Activated T-helper 1 cell treated with anti-CD3 and anti-CD28 coated beads, Interleukin-2, amount 50 U/mL, for 16 hours (primary cell): Measurements from ENCODE around the gene SPRR5.

Experiments used
- DNase-seq, 2 donors: peaks; one replicate each; pipeline ENCODE4 v3.0.0-alpha.2; 2020; ENCODE audit warnings: low read depth in 1 of 2, low spot score in 1 of 2

The SPRR5 gene

GRCh38 chr1:152942161-152942560, 4.8 kb upstream of the SPRR5 start:
- DNase-seq, result no peak

GRCh38 chr1:152946248-152946647, 758 bp upstream of the SPRR5 start:
- DNase-seq, result no peak

- DNase-seq, result no peak
Measured at GRCh38 chr1:152951711-152952110, 4.7 kb downstream of the SPRR5 start.

GRCh38 chr1:152953761-152954160, 6.8 kb downstream of the SPRR5 start:
- no peak for DNase-seq

- no peak for DNase-seq
Measured at GRCh38 chr1:152954436-152954835, 7.4 kb downstream of the SPRR5 start.

GRCh38 chr1:152957561-152957960, 10.6 kb downstream of the SPRR5 start:
- DNase-seq, result no peak

- DNase-seq, result no peak
Measured at GRCh38 chr1:152959273-152959672, 12.3 kb downstream of the SPRR5 start.

- no peak for DNase-seq
Measured at GRCh38 chr1:152959801-152960451, 12.9 kb downstream of the SPRR5 start.

GRCh38 chr1:152960452-152961044, 13.5 kb downstream of the SPRR5 start:
- DNase-seq, result no peak

- DNase-seq, result no peak
Measured at GRCh38 chr1:152961226-152961891, 14.4 kb downstream of the SPRR5 start.

- no peak for DNase-seq
Measured at GRCh38 chr1:152962876-152963415, 15.9 kb downstream of the SPRR5 start.

- DNase-seq, result no peak
Measured at GRCh38 chr1:152964536-152964935, 17.5 kb downstream of the SPRR5 start.

GRCh38 chr1:152965853-152966252, 18.8 kb downstream of the SPRR5 start:
- no peak for DNase-seq

- no peak for DNase-seq
Measured at GRCh38 chr1:152967201-152967600, 20.2 kb downstream of the SPRR5 start.

- DNase-seq, result no peak
Measured at GRCh38 chr1:152968248-152968647, 21.2 kb downstream of the SPRR5 start.

- no peak for DNase-seq
Measured at GRCh38 chr1:152969036-152969435, 22.0 kb downstream of the SPRR5 start.

GRCh38 chr1:152970495-152970894, 23.5 kb downstream of the SPRR5 start, which contains the start of gene SPRR4:
Gene SPRR4, plus strand, starts transcription at chr1:152970648. Its CDS starts 1,243 bp downstream, at chr1:152971891.
- DNase-seq, result no peak

- no peak for DNase-seq
Measured at GRCh38 chr1:152972196-152972886, 25.3 kb downstream of the SPRR5 start.

GRCh38 chr1:152976688-152977087, 29.7 kb downstream of the SPRR5 start:
- no peak for DNase-seq

- no peak for DNase-seq
Measured at GRCh38 chr1:152977614-152978013, 30.6 kb downstream of the SPRR5 start.

- DNase-seq, result no peak
Measured at GRCh38 chr1:152980676-152981075, 33.7 kb downstream of the SPRR5 start.
